Right lung (tissue), 5 donors: ENCODE data around the gene PDXK. TPM values are rescaled to one million over a fixed set of nuclear protein-coding genes. Genes with fewer than 3 reads are reported as not detected.
"Not testable (repeated sequence)": the region's sequence is repeated elsewhere in the genome, so short reads cannot be mapped to it uniquely, and the experiment has no call there.

Experiments used
- DNase-seq, 2 donors: peaks; one replicate each; pipeline ENCODE4 v3.0.0-alpha.2; 2013
- polyA plus RNA-seq, 5 donors: library from polyadenylated mRNA; unstranded; fragments of 120-200 nt; gene quantifications; one replicate each; pipeline versions ENCODE4 v1.2.1 to v1.2.3, GENCODE V29; 2013; ENCODE audit warnings: inconsistent platforms in 1 of 5, low replicate concordance in 1 of 5; ENCODE audit not compliant: insufficient read length in 5 of 5, insufficient read depth in 1 of 5

The PDXK gene
- polyA plus RNA-seq, 5 donors = 37.0 to 54.2 (median 39.6) TPM

GRCh38 chr21:43694437-43695079 lies 24.4 kb upstream of the PDXK start:
- DNase-seq = no peak

GRCh38 chr21:43696214-43696613 lies 22.7 kb upstream of the PDXK start:
- no peak for DNase-seq

DNA sequence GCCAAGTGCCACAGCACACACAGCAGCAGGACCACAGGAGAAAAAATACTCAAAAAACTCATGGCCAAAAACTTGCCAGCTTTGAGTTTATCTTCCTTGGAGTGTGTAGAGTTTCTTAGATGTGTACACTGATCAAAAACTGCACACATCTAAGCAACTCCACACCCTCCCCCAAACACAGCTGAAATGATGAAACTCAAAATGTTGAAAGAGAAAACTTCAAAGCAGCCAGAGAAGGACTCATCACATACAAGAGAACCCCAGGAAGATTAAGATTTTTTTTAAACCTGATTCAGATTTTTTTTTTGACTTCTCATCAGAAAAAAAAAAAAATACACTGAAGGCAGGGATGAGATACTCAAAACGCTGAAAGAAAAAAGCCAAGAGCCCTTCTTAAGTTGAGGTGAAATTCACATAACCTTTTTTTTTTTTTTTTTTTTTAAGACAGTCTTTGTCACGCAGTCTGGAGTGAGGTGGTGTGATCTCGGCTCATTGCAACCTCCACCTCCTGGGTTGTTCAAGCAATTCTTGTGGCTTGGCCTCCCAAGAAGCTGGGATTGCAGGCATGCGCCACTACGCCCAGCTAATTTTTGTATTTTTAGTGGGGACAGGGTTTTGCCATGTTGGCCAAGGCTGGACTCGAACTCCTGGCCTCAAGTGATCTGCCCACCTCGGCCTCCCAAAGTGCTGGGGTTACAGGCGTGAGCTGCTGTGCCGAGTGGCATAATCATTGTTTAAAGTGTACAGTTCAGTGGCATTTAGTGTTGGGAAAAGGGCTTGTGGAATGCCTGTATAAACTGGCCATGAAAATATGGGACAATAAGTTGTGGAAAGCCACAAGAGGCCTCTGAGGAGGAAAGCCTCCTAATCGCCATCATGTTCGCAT lies 20.9 kb upstream of the PDXK start:
- DNase-seq = no peak

GRCh38 chr21:43699492-43699777 lies 19.5 kb upstream of the PDXK start:
- not testable (repeated sequence) for DNase-seq

DNA sequence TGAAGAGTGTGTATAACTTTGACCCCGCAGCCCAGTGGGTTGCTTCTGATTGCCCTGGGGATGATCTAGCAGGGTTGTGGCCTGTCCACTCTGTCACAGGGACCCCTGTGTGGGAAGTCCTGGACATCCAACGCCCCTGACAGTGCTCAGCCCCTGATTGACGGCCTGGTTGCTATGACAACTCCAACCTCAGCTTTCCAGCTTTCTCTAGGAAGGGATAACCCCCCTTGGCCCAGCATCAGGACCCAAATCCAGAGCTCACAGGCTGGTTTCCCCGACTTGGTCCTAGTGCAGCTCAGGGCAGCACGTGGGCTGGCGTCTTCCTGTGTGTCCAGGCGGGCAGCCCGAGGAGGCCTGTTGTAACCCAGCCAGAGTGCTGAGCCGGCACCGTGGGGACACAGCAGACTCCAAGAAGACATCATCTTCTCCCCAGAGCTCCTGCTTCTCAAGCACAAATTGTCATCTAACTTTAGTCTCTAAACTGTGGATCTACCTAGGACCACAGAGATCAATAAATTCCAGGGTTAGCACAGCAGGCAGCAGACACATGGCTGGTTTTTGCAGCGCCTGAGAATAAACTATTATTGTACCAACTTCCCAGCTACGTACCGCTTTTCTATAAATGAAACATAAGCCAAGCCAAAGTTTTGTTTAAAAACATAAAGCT lies 18.9 kb upstream of the PDXK start:
- DNase-seq = no peak

- no peak for DNase-seq
These were observed 16.8 kb upstream of the PDXK start for GRCh38 chr21:43701936-43702784.

GRCh38 chr21:43702785-43703034 lies 16.2 kb upstream of the PDXK start:
- DNase-seq = no peak

GRCh38 chr21:43703035-43703880 lies 15.7 kb upstream of the PDXK start:
- DNase-seq = no peak

DNA sequence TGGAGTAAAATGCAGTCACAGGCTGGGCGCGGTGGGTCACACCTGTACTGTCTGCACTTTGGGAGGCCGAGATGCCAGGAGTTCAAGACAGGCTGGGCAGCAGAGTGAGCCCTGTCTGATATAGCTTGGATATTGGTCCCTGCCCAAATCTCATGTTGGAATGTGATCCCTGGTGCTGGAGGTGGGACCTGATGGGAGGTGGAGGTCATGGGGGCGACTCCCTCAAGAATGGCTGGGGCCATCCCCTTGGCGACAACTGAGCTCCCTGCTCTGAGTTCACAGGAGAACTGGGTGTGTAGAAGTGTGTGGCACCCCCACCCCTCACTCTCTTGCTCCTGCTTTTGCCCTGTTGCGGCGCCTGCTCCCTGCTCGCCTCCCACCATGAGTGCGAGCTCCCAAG lies 11.5 kb upstream of the PDXK start:
- DNase-seq = no peak

DNA sequence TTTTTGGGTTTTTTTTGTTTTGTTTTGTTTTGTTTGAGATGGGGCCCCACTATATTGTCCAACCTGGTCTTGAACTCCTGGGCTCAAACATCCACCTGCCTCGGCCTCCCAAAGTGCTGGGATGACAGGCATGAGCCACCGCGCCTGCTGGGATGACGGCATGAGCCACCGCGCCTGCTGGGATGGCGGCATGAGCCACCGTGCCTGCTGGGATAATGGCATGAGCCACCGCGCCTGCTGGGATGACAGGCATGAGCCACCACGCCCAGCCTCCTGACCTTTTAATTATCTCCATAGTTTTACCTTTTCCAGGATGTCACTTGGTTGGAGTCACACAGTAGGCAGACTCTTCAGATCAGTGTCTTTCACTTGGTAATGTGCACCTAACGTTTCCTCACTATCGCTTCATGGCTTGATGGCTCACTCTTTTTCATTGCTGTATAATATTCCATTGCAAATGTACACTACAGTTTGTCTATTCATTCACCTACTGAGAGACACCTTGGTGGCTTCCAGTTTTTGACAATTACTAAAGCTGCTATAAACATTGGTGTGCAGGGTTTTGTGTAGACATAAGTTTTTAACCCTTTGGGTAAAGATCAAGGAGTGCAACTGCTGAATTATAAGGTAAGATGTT lies 10.1 kb upstream of the PDXK start:
- no peak for DNase-seq

GRCh38 chr21:43712268-43712942 lies 6.5 kb upstream of the PDXK start:
- DNase-seq = peak; percentile 51 to 57

DNA sequence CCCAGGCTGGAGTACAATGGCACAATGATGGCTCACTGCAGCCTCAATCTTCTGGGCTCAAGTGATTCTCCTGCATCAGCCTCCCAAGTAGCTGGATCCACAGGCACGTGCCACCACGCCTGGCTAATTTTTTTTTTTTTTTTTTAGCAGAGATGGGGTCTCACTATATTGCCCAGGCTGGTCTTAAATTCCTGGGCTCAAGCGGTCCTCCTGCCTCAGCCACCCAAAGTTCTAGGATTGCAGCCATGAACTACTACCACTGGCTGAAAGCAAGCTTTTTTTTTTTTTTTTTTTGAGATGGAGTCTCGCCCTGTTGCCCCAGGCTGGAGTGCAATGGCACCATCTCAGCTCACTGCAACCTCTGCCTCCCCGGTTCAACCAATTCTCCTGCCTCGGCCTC lies 5.8 kb upstream of the PDXK start:
- not testable (repeated sequence) for DNase-seq

- no peak for DNase-seq
These were observed 2.4 kb upstream of the PDXK start for GRCh38 chr21:43716376-43717165.

DNA sequence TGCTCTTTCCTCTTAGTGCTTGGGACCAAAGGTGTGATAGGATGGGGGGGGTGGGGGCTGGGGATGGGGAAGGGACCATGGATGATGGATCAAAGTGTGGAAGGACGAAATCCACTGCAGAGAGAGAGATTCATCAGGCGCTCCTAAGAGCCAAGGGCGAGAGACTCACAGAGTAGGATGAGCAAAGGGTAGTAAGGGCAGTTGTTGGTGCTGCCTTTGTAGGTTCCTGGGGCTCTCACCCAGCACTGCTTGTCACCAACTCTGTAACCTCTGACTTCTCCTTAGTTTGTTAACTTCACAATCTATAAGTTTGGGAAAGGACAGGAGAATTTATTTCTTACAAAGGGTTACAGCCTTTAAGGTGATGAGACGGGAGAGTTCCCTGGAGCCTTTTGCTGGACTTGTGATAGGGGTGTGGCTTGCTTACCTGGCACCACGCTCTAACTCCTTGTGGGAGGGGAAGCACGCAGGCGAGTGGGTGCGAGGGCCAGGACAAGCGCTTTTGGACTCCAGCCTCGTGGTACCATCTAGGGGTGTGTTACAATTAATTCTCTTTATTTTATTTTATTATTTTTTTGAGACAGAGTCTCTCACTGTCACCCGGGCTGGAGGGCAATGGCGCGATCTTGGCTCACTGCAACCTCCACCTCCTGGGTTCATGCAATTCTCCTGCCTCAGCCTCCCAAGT lies 1.6 kb upstream of the PDXK start:
- no peak for DNase-seq

- no peak for DNase-seq
These were observed 710 bp upstream of the PDXK start for GRCh38 chr21:43717967-43718871.

- DNase-seq = no peak
These were observed 1.0 kb downstream of the PDXK start for GRCh38 chr21:43719748-43720538.
